ENCODE data around the gene RPL13A. TPM values are rescaled to one million over a fixed set of nuclear protein-coding genes. Genes with fewer than 3 reads are reported as not detected.
A peak's percentile ranks its signal among the peaks of the same experiment; 100 is the strongest.
"Not testable (repeated sequence)": the region's sequence is repeated elsewhere in the genome, so short reads cannot be mapped to it uniquely, and the experiment has no call there.

The RPL13A gene
- total and polyA plus RNA-seq, 5 donors = 1,392 to 1,753 (median 1,406) TPM

- Histone ChIP-seq H3K4me1 (ENCODE audit: control insufficient read depth, insufficient read depth, low read length) (peaks cover 5% of the 10 kb centered on the region), H3K9me3 (ENCODE audit: control insufficient read depth, low read length) (no peaks in the 10 kb centered on the region), H3K4me3 (ENCODE audit: low read length) (no peak overlapping the region), H3K27ac (ENCODE audit: low read length) (peak overlapping the region; percentile 21), H3K27me3 (ENCODE audit: control insufficient read depth, insufficient read depth) (no peaks in the 10 kb centered on the region)
- intact Hi-C loops (cut with DNase I) = no loop called here
- DNase-seq (peak in 2 of 3 donors; percentile 71 to 74), ATAC-seq (no peak)
- 85% methylated on average over 25 of the region's 25 CpGs for WGBS
Observed at GRCh38 chr19:49469828-49470614, 17.4 kb upstream of the RPL13A start.

GRCh38 chr19:49470615-49470978 is 16.8 kb upstream of the RPL13A start:
- DNase-seq = peak in 1 of 3 donors; percentile 74
- H3K27me3 ChIP-seq (ENCODE audit: control insufficient read depth, insufficient read depth) = no peaks in the 10 kb centered on the region
- no peaks in the 10 kb centered on the region for H3K9me3 ChIP-seq (ENCODE audit: control insufficient read depth, low read length)
- H3K4me3 ChIP-seq (ENCODE audit: low read length) = no peak overlapping the region
- no peak for ATAC-seq
- intact Hi-C loops (cut with DNase I) = no loop called here
- WGBS = 73% methylated on average over 8 of the region's 8 CpGs
- no peak overlapping the region for H3K27ac ChIP-seq (ENCODE audit: low read length)
- H3K4me1 ChIP-seq (ENCODE audit: control insufficient read depth, insufficient read depth, low read length) = peaks cover 5% of the 10 kb centered on the region

GRCh38 chr19:49472936-49473335 is 14.5 kb upstream of the RPL13A start:
- no peak overlapping the region for H3K27ac ChIP-seq (ENCODE audit: low read length)
- no peak overlapping the region for H3K4me3 ChIP-seq (ENCODE audit: low read length)
- intact Hi-C loops (cut with DNase I) = no loop called here
- no peaks in the 10 kb centered on the region for H3K9me3 ChIP-seq (ENCODE audit: control insufficient read depth, low read length)
- no peaks in the 10 kb centered on the region for H3K27me3 ChIP-seq (ENCODE audit: control insufficient read depth, insufficient read depth)
- WGBS = 67% methylated on average over 9 of the region's 9 CpGs
- ATAC-seq = no peak
- H3K4me1 ChIP-seq (ENCODE audit: control insufficient read depth, insufficient read depth, low read length) = peaks cover 5% of the 10 kb centered on the region
- DNase-seq = no peak

GRCh38 chr19:49473501-49473867 is 13.9 kb upstream of the RPL13A start:
- H3K4me1 ChIP-seq (ENCODE audit: control insufficient read depth, insufficient read depth, low read length); H3K27me3 ChIP-seq (ENCODE audit: control insufficient read depth, insufficient read depth); H3K9me3 ChIP-seq (ENCODE audit: control insufficient read depth, low read length); intact Hi-C loops (cut with DNase I); ATAC-seq; DNase-seq: not testable (repeated sequence)
- 69% methylated on average over 9 of the region's 9 CpGs for WGBS
- Histone ChIP-seq H3K4me3 (ENCODE audit: low read length) (peak overlapping the region; percentile 47), H3K27ac (ENCODE audit: low read length) (peak overlapping the region; percentile 17)

- intact Hi-C loops (cut with DNase I) = loop anchor here in 2 of 4 donors (2.0 kb wide), 1 partner anchor 73 kb away; no protein-coding TSS in a partner anchor
- no peaks in the 10 kb centered on the region for H3K4me1 ChIP-seq (ENCODE audit: control insufficient read depth, insufficient read depth, low read length)
- 1% methylated on average over 33 of the region's 33 CpGs for WGBS
- peak within 1 kb of the TSS; percentile 47 for H3K4me3 ChIP-seq (ENCODE audit: low read length)
- ATAC-seq (peak; percentile 72 to 75), DNase-seq (peak; percentile 77 to 91 (median 91))
- peak within 1 kb of the TSS; percentile 71 for H3K27ac ChIP-seq (ENCODE audit: low read length)
- H3K9me3 ChIP-seq (ENCODE audit: control insufficient read depth, low read length) = no peaks in the 10 kb centered on the region
- H3K27me3 ChIP-seq (ENCODE audit: control insufficient read depth, insufficient read depth) = no peaks in the 10 kb centered on the region
Observed at GRCh38 chr19:49473868-49474541, 13.4 kb upstream of the RPL13A start, which contains the start of gene FLT3LG. Gene FLT3LG (plus strand): TSS chr19:49474215. CDS start chr19:49474640, 425 bp downstream.

GRCh38 chr19:49474542-49474924 is 12.9 kb upstream of the RPL13A start:
- intact Hi-C loops (cut with DNase I) = loop anchor here in 2 of 4 donors (2.0 kb wide), 1 partner anchor 72 kb away; no protein-coding TSS in a partner anchor
- Histone ChIP-seq H3K4me1 (ENCODE audit: control insufficient read depth, insufficient read depth, low read length) (no peaks in the 10 kb centered on the region), H3K27ac (ENCODE audit: low read length) (peak overlapping the region; percentile 71), H3K4me3 (ENCODE audit: low read length) (peak overlapping the region; percentile 47), H3K27me3 (ENCODE audit: control insufficient read depth, insufficient read depth) (no peaks in the 10 kb centered on the region), H3K9me3 (ENCODE audit: control insufficient read depth, low read length) (no peaks in the 10 kb centered on the region)
- WGBS = 7% methylated on average over 11 of the region's 11 CpGs
- DNase-seq (peak in 1 of 3 donors; percentile 67), ATAC-seq (no peak)

- intact Hi-C loops (cut with DNase I) = loop anchor here in 2 of 4 donors (2.0 kb wide), 1 partner anchor 71 kb away; no protein-coding TSS in a partner anchor
- Histone ChIP-seq H3K9me3 (ENCODE audit: control insufficient read depth, low read length) (no peaks in the 10 kb centered on the region), H3K27ac (ENCODE audit: low read length) (no peak overlapping the region), H3K4me3 (ENCODE audit: low read length) (no peak overlapping the region), H3K4me1 (ENCODE audit: control insufficient read depth, insufficient read depth, low read length) (no peaks in the 10 kb centered on the region), H3K27me3 (ENCODE audit: control insufficient read depth, insufficient read depth) (no peaks in the 10 kb centered on the region)
- DNase-seq (no peak), ATAC-seq (no peak)
- WGBS = 65% methylated on average over 15 of the region's 15 CpGs
Observed at GRCh38 chr19:49475191-49475917, 12.1 kb upstream of the RPL13A start.

GRCh38 chr19:49475995-49476880 is 11.2 kb upstream of the RPL13A start:
- DNase-seq (peak; percentile 68 to 85 (median 84)), ATAC-seq (peak; percentile 39 to 41)
- Histone ChIP-seq H3K27ac (ENCODE audit: low read length) (no peak overlapping the region), H3K27me3 (ENCODE audit: control insufficient read depth, insufficient read depth) (no peaks in the 10 kb centered on the region), H3K9me3 (ENCODE audit: control insufficient read depth, low read length) (no peaks in the 10 kb centered on the region), H3K4me3 (ENCODE audit: low read length) (no peak overlapping the region), H3K4me1 (ENCODE audit: control insufficient read depth, insufficient read depth, low read length) (no peaks in the 10 kb centered on the region)
- intact Hi-C loops (cut with DNase I) = loop anchor here in 2 of 4 donors (2.0 kb wide), 1 partner anchor 71 kb away; no protein-coding TSS in a partner anchor
- WGBS = 49% methylated on average over 27 of the region's 27 CpGs

GRCh38 chr19:49479975-49480628 is 7.3 kb upstream of the RPL13A start:
- no peak for ATAC-seq
- WGBS = 95% methylated on average over 14 of the region's 14 CpGs

More at GRCh38 chr19:49479975-49480628, 7.3 kb upstream of the RPL13A start:
- Histone ChIP-seq H3K4me1 (ENCODE audit: control insufficient read depth, insufficient read depth, low read length) (no peaks in the 10 kb centered on the region), H3K27ac (ENCODE audit: low read length) (no peak overlapping the region), H3K9me3 (ENCODE audit: control insufficient read depth, low read length) (no peaks in the 10 kb centered on the region), H3K27me3 (ENCODE audit: control insufficient read depth, insufficient read depth) (no peaks in the 10 kb centered on the region), H3K4me3 (ENCODE audit: low read length) (no peak overlapping the region)
- no peak for DNase-seq
- intact Hi-C loops (cut with DNase I) = no loop called here
